ENCODE measurements around the gene KDM3B.

GRCh38 chr5:138385660-138386059 is 33.2 kb downstream of the KDM3B start:
- no peak for TF ChIP-seq NRF1 (IDR thresholded peaks at IDR 0.05; ENCODE audit: low read depth, low read length)
- TF ChIP-seq CTCF (IDR thresholded peaks at IDR 0.05), result no peak
- TF ChIP-seq YY1 (IDR thresholded peaks at IDR 0.05; ENCODE audit: low read depth), result no peak
- no peak for TF ChIP-seq MAX (IDR thresholded peaks at IDR 0.05; ENCODE audit: low read depth)
- TF ChIP-seq REST (IDR thresholded peaks at IDR 0.05; ENCODE audit: low read depth, low read length), result no peak
- TF ChIP-seq POLR2AphosphoS5 (IDR thresholded peaks at IDR 0.05; ENCODE audit: low read depth, low read length), result no peak
- no peak for TF ChIP-seq MXI1 (IDR thresholded peaks at IDR 0.05; ENCODE audit: low read depth, low read length)
- TF ChIP-seq JUND (IDR thresholded peaks at IDR 0.05), result no peak
- no peak for TF ChIP-seq FOXM1 (IDR thresholded peaks at IDR 0.05; ENCODE audit: low read depth)
- TF ChIP-seq FOXJ3 (CRISPR knock-in tag; IDR thresholded peaks at IDR 0.05), result no peak
- TF ChIP-seq RFX5 (IDR thresholded peaks at IDR 0.05; ENCODE audit: low read length), result no peak
- TF ChIP-seq TCF12 (IDR thresholded peaks at IDR 0.05), result no peak
- no peak for TF ChIP-seq ZBTB33 (IDR thresholded peaks at IDR 0.05; ENCODE audit: borderline replicate concordance, low read depth)

All from SK-N-SH (cell line).